HFFc6 (cell line): ENCODE results near the gene POLR2J. TPM values are rescaled to one million over a fixed set of nuclear protein-coding genes. Genes with fewer than 3 reads are reported as not detected.
"Not testable (repeated sequence)": the region's sequence is repeated elsewhere in the genome, so short reads cannot be mapped to it uniquely, and the experiment has no call there.

Experiments
- DNase-seq: peaks from one replicate; pipeline ENCODE4 v3.0.0-alpha.2; 2018
- H3K27ac Mint-ChIP-seq: 2 replicates; pipeline ENCODE4 v1.8.0; 2020; ENCODE audit warnings: mild to moderate bottlenecking, mixed read lengths
- H3K27me3 Mint-ChIP-seq: 2 replicates; pipeline ENCODE4 v1.8.0; 2021; ENCODE audit warnings: mild to moderate bottlenecking, moderate library complexity, mixed read lengths; ENCODE audit not compliant: insufficient read depth
- H3K36me3 Mint-ChIP-seq: 2 replicates; pipeline ENCODE4 v1.8.0; 2021; ENCODE audit warnings: low read depth, mixed read lengths
- H3K4me1 Mint-ChIP-seq: 2 replicates; pipeline ENCODE4 v1.8.0; 2020; ENCODE audit warnings: low read depth, mixed read lengths
- H3K4me3 Mint-ChIP-seq: 2 replicates; pipeline ENCODE4 v1.8.0; 2020; ENCODE audit warnings: mild to moderate bottlenecking, moderate library complexity, mixed read lengths
- H3K9me3 Mint-ChIP-seq: 2 replicates; pipeline ENCODE4 v1.8.0; 2020; ENCODE audit warnings: mild to moderate bottlenecking, mixed read lengths
- long read RNA-seq: library from polyadenylated mRNA; unstranded; transcript quantifications from one replicate; pipeline ENCODE4 v2.0.0, GENCODE V29; 2019
- total RNA-seq, 6 experiments: library from RNA; stranded (reverse); fragmentation: NEBNext Ultra II Directional; extraction: Animal tissue kit (Norgen Biotek cat#: 25700); gene quantifications; 2 replicates in 1 of 6; 3 replicates in 5 of 6; pipeline ENCODE4 v1.2.3, GENCODE V29; 2021
- TF ChIP-seq, protein P1 (sequence below): fragments of 200-600 bp; sonication (generic); IDR thresholded peaks from 2 replicates; pipeline ENCODE4 v1.5.0; 2021; ENCODE audit warnings: antibody characterized with exemption, mild to moderate bottlenecking

POLR2J gene
- total RNA-seq: 10 to 100 TPM; 61.8 to 76.5 (median 66.0) TPM
- long read RNA-seq, transcript POLR2J-201 (4 exons, 932 nt): major isoform, 114 of 124 reads
- long read RNA-seq, partial matches to known transcripts: 1 of 124 reads
- long read RNA-seq, other reads (novel, unspliced or antisense): 9 of 124 reads

DNA sequence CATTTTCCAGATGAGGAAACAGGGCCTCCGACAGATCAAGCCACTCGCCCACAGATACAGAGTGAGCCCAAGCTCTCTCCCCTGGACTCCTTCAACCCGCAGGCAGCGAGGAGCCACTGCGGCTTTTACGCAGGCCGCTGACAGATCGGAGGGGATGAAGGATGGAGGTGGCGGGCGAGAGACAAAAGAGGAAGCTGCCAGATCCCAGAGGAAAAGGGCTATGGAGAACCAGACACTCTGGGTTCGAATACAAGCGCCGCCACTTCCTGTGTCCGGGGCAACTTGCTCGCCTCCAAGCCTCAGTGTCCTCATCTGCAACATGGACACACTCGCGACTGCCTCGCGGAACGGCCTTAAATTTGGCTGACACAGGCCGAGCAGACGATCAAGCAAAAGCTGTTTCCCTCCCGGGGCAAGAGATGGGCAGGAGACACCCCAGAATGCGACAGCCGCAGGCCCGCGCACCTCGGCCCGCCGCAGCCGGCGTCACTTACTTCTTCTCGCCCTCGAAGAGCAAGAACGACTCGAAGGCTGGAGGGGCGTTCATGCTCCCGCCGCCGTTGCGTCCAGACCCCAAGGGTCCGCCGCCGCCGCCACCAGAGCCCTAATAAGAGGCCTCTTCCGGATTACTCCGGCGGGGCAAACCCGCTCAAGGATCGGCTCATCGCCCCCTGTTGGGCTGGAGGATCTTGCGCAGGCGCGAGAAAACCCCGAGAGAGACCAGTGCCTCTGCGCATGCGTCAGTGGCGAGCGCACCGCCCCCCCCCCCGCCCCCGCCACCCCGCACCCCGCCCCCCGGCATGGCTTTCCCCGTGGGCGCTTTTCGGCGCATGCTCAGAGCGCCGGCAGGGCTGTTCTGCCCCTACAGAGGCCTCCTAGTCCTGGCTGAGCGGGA is at the start of gene POLR2J:
Gene POLR2J (minus strand): TSS at position 609 of the 895 bp plus-strand sequence. CDS start 62 bp downstream, at position 547.
- H3K9me3 Mint-ChIP-seq, H3K4me1 Mint-ChIP-seq, H3K27me3 Mint-ChIP-seq, H3K36me3 Mint-ChIP-seq: not testable (repeated sequence)
- TF ChIP-seq, protein P1, sequence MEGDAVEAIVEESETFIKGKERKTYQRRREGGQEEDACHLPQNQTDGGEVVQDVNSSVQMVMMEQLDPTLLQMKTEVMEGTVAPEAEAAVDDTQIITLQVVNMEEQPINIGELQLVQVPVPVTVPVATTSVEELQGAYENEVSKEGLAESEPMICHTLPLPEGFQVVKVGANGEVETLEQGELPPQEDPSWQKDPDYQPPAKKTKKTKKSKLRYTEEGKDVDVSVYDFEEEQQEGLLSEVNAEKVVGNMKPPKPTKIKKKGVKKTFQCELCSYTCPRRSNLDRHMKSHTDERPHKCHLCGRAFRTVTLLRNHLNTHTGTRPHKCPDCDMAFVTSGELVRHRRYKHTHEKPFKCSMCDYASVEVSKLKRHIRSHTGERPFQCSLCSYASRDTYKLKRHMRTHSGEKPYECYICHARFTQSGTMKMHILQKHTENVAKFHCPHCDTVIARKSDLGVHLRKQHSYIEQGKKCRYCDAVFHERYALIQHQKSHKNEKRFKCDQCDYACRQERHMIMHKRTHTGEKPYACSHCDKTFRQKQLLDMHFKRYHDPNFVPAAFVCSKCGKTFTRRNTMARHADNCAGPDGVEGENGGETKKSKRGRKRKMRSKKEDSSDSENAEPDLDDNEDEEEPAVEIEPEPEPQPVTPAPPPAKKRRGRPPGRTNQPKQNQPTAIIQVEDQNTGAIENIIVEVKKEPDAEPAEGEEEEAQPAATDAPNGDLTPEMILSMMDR: peak; percentile 76
- Mint-ChIP-seq H3K27ac (peak within 1 kb of the TSS; percentile 80; the same call in 1 of the 2 replicates), H3K4me3 (peak within 1 kb of the TSS; percentile 93)
- peak; percentile 92 for DNase-seq

DNA sequence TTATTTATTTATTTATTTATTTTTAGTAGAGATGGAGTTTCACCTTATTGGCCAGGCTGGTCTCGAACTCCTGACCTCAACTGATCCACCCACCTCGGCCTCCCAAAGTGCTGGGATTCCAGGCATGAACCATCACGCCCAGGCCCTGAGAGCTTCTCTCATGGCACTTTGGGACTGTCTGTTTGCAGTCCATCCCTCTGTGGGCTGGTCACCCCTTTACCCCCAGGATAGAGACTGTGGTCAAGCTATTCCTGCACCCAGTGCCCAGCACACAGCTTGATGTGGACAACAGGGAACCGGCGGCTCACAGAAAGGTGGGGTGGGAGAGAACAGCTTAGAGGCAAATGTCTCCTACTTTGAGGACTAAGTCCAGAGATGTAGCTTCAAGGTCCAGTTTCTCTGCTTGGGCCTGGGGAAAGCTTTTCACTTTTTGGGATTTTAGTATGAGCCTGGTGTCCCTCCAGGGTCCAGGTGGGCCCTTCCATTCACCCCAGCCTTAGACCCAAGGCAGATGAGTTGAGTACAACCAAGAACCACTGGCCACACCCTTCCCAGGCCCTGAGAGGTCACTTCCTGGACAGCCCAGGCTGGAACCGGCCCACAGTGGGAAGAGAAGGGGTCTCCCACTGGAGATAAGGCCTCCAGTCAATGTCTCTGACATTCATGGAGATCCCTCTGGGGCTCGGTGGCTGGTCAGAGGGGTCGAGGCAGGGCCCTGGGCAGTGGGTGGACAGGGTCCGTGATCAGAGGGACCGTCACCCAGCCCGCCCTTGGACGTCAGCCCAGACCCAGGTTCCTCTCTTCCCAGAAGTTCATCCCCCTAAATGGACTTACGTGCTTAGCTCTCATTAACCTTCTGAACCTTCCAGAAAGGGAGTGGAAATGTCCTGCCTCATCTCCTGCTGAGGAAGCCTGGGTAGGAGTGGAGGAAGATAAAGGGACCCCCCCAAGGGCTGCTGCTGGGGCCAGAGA is 49.4 kb upstream of the POLR2J start:
- DNase-seq, H3K36me3 Mint-ChIP-seq, H3K4me3 Mint-ChIP-seq, H3K27ac Mint-ChIP-seq, H3K9me3 Mint-ChIP-seq, H3K27me3 Mint-ChIP-seq, H3K4me1 Mint-ChIP-seq: not testable (repeated sequence)

DNA sequence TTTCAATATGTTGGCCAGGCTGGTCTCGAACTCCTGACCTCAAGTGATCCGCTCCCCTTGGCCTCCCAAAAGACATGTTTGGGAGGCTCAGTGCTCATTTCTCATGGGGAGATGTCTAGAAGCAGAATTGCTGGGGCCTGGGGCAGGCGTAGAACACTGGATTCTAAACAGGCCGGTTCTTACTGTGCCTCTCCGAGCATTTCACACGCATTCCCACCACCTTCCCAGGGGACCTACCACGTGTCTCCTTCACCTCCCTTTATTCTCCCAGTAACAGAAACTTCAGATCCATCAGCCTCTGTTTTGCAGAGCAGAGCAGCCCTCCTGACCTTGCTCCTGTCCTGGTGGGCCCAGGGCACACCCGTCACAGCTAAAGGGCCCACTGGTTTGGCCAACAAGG is 48.5 kb upstream of the POLR2J start:
- not testable (repeated sequence) for H3K4me3 Mint-ChIP-seq, H3K36me3 Mint-ChIP-seq, H3K9me3 Mint-ChIP-seq, H3K27ac Mint-ChIP-seq, H3K4me1 Mint-ChIP-seq, DNase-seq, H3K27me3 Mint-ChIP-seq

DNA sequence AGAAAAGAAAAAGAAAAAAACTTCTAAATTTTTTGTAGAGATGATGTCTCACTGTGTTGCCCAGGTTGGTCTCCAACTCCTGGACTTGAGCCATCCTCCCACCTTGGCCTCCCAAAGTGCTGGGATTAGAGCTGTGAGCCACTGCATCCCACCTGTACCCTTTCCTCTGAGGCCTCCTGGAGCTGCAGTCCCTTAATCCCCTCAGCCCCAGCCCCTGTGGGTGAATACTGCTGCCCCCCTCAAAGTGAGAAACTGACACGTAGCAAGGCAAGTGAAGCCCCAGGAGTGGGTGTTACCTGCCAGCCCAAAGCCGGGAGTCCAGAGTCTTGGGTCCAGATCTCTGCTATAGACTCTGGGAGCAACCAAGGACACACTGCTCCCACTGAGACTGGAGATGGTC is 46.1 kb upstream of the POLR2J start:
- H3K36me3 Mint-ChIP-seq, DNase-seq, H3K27ac Mint-ChIP-seq, H3K27me3 Mint-ChIP-seq, H3K4me1 Mint-ChIP-seq, H3K9me3 Mint-ChIP-seq, H3K4me3 Mint-ChIP-seq: not testable (repeated sequence)

GRCh38 chr7:102520797-102521196 is 42.1 kb upstream of the POLR2J start:
- not testable (repeated sequence) for H3K4me3 Mint-ChIP-seq, H3K4me1 Mint-ChIP-seq, H3K27me3 Mint-ChIP-seq, H3K36me3 Mint-ChIP-seq, H3K27ac Mint-ChIP-seq, H3K9me3 Mint-ChIP-seq
- DNase-seq: peak; percentile 50

GRCh38 chr7:102517550-102518147 is 38.9 kb upstream of the POLR2J start, which contains the start of gene RASA4B:
Gene RASA4B (minus strand): TSS chr7:102517777. CDS start chr7:102517710, 67 bp downstream.
- H3K36me3 Mint-ChIP-seq, DNase-seq, H3K9me3 Mint-ChIP-seq, H3K4me1 Mint-ChIP-seq, H3K27me3 Mint-ChIP-seq, H3K4me3 Mint-ChIP-seq, H3K27ac Mint-ChIP-seq: not testable (repeated sequence)

- H3K36me3 Mint-ChIP-seq, H3K9me3 Mint-ChIP-seq, H3K27me3 Mint-ChIP-seq, H3K27ac Mint-ChIP-seq, H3K4me1 Mint-ChIP-seq, H3K4me3 Mint-ChIP-seq, DNase-seq: not testable (repeated sequence)
Measured at GRCh38 chr7:102516951-102517350, 38.2 kb upstream of the POLR2J start.

- H3K9me3 Mint-ChIP-seq, H3K27ac Mint-ChIP-seq, DNase-seq, H3K4me3 Mint-ChIP-seq, H3K36me3 Mint-ChIP-seq, H3K27me3 Mint-ChIP-seq, H3K4me1 Mint-ChIP-seq: not testable (repeated sequence)
Measured at GRCh38 chr7:102515889-102516288, 37.2 kb upstream of the POLR2J start.

- not testable (repeated sequence) for H3K4me1 Mint-ChIP-seq, H3K4me3 Mint-ChIP-seq, H3K27ac Mint-ChIP-seq, DNase-seq, H3K36me3 Mint-ChIP-seq, H3K9me3 Mint-ChIP-seq, H3K27me3 Mint-ChIP-seq
Measured at GRCh38 chr7:102514881-102515721, 36.4 kb upstream of the POLR2J start.

- peak; percentile 17 for DNase-seq
- H3K4me3 Mint-ChIP-seq: peak overlapping the region; percentile 66
- H3K9me3 Mint-ChIP-seq, H3K4me1 Mint-ChIP-seq, H3K36me3 Mint-ChIP-seq, H3K27me3 Mint-ChIP-seq: not testable (repeated sequence)
- peak overlapping the region; percentile 69 for H3K27ac Mint-ChIP-seq
Measured at GRCh38 chr7:102512642-102513221, 34.0 kb upstream of the POLR2J start.

DNA sequence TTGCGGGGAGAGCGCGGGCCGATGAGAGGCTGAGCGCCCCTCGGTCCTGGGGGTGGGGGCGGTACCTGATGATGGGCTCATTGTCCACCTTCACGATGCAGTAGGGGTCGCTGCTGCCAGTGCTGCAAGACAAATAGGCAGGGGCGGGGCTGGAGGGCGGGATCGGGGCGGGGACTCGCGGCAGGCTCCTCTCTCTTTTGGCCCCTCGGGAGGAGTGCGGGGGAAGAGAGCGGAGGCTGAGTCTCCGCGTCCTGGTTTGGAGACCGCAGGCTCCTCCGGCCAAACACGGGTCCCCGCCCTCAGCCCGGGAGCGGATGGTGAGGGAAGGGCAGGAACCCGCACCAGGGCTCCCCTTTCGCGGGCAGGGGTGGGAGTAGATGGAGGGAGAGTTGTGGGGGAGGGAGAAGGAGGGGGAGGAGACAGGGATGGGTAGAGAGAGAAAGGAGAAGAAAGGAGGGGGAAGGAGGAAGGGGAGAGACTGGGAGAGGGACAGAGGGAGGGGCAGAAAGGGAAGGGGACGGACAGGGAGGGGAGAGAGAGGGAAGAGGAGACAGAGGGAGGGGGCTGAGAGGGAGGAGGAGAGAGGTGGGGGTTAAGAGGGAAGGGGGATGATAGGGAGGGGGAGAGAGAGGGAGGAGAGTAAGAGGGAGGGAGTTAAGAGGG is 33.3 kb upstream of the POLR2J start:
- not testable (repeated sequence) for H3K9me3 Mint-ChIP-seq, DNase-seq, H3K4me1 Mint-ChIP-seq, H3K27ac Mint-ChIP-seq, H3K4me3 Mint-ChIP-seq, H3K36me3 Mint-ChIP-seq, H3K27me3 Mint-ChIP-seq
